Glomerular visceral epithelial cell (primary cell): ENCODE results near the gene PTPRK.

Experiments used
- DNase-seq: peaks from one replicate; pipeline ENCODE4 v3.0.0-alpha.2; 2016; ENCODE audit errors: extremely low spot score

The PTPRK gene

GRCh38 chr6:128070406-128070805, 450.0 kb downstream of the PTPRK start:
- DNase-seq: no peak

- no peak for DNase-seq
Measured at GRCh38 chr6:128069188-128069587, 451.2 kb downstream of the PTPRK start.

GRCh38 chr6:128068119-128068479, 452.3 kb downstream of the PTPRK start:
- no peak for DNase-seq

GRCh38 chr6:128067446-128068118, 452.8 kb downstream of the PTPRK start:
- DNase-seq: no peak

- no peak for DNase-seq
Measured at GRCh38 chr6:128065072-128065471, 455.3 kb downstream of the PTPRK start.

GRCh38 chr6:128064540-128064895, 455.9 kb downstream of the PTPRK start:
- DNase-seq: no peak

GRCh38 chr6:128063850-128064539, 456.4 kb downstream of the PTPRK start:
- DNase-seq: no peak

- no peak for DNase-seq
Measured at GRCh38 chr6:128062882-128063603, 457.4 kb downstream of the PTPRK start.

- DNase-seq: no peak
Measured at GRCh38 chr6:128057946-128058345, 462.5 kb downstream of the PTPRK start.

GRCh38 chr6:128057541-128057940, 462.9 kb downstream of the PTPRK start:
- DNase-seq: no peak

- no peak for DNase-seq
Measured at GRCh38 chr6:128053109-128053508, 467.3 kb downstream of the PTPRK start.

GRCh38 chr6:128047989-128048388, 472.4 kb downstream of the PTPRK start:
- DNase-seq: no peak

- no peak for DNase-seq
Measured at GRCh38 chr6:128046033-128046432, 474.4 kb downstream of the PTPRK start.

- no peak for DNase-seq
Measured at GRCh38 chr6:128039543-128039942, 480.9 kb downstream of the PTPRK start.

GRCh38 chr6:128036808-128037570, 483.4 kb downstream of the PTPRK start:
- DNase-seq: no peak

- no peak for DNase-seq
Measured at GRCh38 chr6:128033156-128033555, 487.2 kb downstream of the PTPRK start.

- no peak for DNase-seq
Measured at GRCh38 chr6:128032042-128032441, 488.4 kb downstream of the PTPRK start.

- peak; percentile 60 for DNase-seq
Measured at GRCh38 chr6:128029826-128030225, 490.6 kb downstream of the PTPRK start.

- no peak for DNase-seq
Measured at GRCh38 chr6:128028183-128028582, 492.2 kb downstream of the PTPRK start.

GRCh38 chr6:128025478-128025877, 494.9 kb downstream of the PTPRK start:
- DNase-seq: no peak

- DNase-seq: no peak
Measured at GRCh38 chr6:128024969-128025368, 495.4 kb downstream of the PTPRK start.

- DNase-seq: no peak
Measured at GRCh38 chr6:128024046-128024445, 496.4 kb downstream of the PTPRK start.
